PC-9 (cell line): ENCODE measurements around the gene FAM120C.

Experiments
- CTCF ChIP-seq: fragments of 200-600 bp; sonication (generic); conservative IDR thresholded peaks from 2 replicates; pipeline ENCODE4 v1.6.1; 2017; ENCODE audit warnings: mixed run types, antibody characterized with exemption, mild to moderate bottlenecking, moderate library complexity
- EZH2 ChIP-seq: fragments of 200-600 bp; sonication (generic); IDR thresholded peaks from 2 replicates; pipeline ENCODE4 v1.8.0; 2017; ENCODE audit warnings: antibody characterized with exemption, low read depth

GRCh38 chrX:54066841-54067240, 116.2 kb downstream of the FAM120C start:
- no peak for TF ChIP-seq CTCF
- TF ChIP-seq EZH2 = no peak
